GM21529 (cell line): ENCODE results near the gene DCUN1D3.
"Not testable (repeated sequence)": the region's sequence is repeated elsewhere in the genome, so short reads cannot be mapped to it uniquely, and the experiment has no call there.

ENCODE experiments used
- ATAC-seq: cut with Tn5 transposase; IDR thresholded peaks from one replicate; pipeline ENCODE4 v1.9.1; 2021; ENCODE audit not compliant: unreplicated experiment

DCUN1D3 gene

GRCh38 chr16:20833086-20833485 lies 67.1 kb downstream of the DCUN1D3 start:
- no peak for ATAC-seq

GRCh38 chr16:20830372-20830771 lies 69.8 kb downstream of the DCUN1D3 start:
- no peak for ATAC-seq

DNA sequence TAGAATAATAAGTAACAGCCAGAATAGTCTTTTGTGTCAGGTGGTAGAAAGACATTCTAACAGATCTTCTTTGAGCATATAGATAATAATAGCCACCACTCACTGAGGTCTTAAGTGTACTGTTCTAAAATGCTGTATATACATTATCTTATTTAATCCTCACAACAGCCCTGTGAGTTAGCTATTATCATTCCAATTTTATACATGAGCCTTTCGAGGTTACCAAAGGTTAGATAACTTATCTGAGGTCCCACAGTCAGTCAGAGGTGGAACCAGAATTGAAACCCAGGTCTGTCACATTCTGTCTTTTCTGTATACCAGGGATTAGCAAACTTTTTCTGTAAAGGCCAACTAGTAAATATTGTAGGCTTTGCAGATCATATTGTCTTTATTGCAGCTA lies 70.6 kb downstream of the DCUN1D3 start:
- no peak for ATAC-seq

DNA sequence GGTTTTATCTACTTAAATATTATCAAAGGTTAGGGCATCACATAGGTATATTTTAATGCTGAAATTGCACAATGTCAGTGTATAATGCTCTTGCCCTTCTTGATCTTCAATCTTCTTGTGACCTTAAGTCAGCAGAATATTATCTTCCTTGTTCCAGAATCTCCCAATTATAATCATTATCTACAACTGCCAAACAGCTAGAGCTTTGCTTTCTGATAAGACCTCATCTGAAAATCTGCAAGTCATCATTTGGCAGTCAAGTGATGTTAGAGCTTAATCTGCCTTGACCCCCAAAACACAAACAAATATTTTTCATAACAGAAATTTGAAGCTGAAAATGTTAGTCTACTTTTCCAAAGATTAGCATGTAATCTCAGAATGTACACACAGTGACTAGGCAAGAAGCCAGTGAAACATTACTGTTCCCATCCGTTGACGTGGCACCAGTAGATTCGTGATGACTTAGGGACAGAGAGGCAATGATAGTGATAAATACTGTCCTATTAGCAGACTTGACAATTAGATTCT lies 74.1 kb downstream of the DCUN1D3 start:
- no peak for ATAC-seq

DNA sequence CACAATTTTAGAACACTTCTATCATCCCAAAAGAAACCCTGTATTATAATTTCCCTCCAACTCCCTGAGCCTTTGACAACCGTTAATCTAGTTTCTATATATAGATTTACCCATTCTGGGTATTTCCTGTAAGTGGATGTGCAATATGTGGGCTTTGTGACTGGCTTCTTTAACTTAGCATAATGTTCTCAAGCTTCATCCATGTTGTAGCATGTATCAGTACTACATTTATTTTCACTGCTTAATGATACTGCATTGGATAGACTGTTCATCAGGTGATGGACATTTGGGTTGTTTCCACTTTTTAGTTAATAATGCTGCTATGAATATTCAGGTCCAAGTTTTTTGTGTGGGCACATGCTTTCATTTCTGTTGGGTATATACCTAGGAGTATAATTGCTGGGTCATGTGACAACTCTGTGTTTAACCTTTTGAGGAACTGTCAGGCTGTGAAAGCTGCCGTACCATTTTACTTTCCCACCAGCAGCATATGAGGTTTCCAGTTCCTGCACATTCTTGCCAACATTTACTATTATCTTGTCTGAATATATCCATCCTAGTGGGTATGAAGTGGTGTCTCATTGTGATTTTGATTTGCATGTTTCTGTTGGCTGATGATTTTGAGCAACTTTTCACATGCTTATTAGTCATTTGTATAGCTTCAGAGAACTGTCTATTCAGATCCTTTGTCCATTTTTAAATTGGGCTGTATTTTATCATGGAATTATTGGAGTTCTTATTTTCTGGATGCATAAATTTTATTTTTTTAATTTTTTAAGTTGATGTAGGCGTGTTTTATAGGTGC lies 77.4 kb downstream of the DCUN1D3 start:
- no peak for ATAC-seq

DNA sequence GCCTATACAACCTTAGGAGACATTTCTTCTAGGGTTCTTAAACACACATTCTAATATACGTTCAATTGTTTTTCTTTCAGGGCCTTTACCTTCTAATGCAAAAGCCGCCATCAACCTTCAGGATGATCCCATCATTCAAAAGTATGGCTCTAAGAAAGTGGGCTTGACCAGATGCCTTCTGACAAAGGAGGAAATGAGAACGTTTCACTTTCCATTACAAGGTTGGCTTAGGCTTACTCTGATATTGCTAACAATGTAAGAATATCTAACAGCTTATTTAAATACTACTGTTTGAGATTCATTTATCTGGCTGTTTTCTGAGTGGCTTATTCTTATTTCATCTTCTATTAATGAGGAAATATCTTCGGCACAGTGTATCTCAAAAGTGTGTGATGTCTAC lies 78.5 kb downstream of the DCUN1D3 start:
- ATAC-seq: no peak

GRCh38 chr16:20818929-20819585 lies 81.1 kb downstream of the DCUN1D3 start:
- no peak for ATAC-seq

DNA sequence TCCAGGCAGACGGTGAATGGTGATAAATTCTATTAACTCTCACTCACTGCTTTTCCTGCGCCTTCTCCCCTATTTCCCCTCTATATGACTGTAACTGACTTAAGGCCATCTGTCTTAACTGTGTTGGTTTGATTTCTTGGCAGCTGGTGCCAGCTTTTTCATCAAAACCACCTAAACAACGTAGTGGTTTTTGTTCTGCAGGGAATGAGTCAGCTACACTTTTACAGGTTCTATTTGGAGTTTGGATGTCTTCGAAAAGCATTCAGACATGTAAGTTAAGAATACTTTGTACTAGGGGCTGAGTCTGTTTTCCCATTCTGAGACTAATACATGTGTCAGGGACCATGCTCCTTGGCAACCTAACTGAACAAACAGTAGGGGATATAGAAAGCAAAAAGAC lies 85.4 kb downstream of the DCUN1D3 start:
- ATAC-seq: no peak

- ATAC-seq: no peak
Observed at GRCh38 chr16:20812510-20812909, 87.6 kb downstream of the DCUN1D3 start.

DNA sequence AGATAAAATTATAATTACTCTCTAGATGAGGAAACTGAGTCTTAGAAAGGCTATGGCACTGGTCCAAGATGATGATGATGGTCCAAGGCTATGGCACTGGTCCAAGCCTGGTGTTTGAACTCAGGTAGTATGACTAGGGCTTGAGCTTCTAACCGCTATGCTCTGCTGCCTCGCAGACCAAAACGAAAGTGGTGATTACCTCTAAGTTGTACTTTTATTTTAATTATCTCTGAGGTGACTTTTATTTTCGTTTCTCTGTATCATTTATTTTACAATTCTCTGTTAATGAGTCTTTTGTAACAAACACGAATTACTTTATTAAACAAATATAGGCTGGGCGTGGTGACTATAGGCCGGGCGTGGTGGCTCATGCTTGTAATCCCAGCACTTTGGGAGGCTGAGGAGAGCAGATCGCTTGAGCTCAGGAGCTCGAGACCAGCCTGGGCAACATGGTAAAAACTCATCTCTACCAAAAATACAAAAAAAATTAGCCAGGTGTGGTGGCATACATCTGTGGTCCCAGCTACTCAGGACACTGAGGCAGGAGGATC lies 88.2 kb downstream of the DCUN1D3 start:
- no peak for ATAC-seq

GRCh38 chr16:20807862-20808261 lies 92.3 kb downstream of the DCUN1D3 start:
- ATAC-seq: no peak

DNA sequence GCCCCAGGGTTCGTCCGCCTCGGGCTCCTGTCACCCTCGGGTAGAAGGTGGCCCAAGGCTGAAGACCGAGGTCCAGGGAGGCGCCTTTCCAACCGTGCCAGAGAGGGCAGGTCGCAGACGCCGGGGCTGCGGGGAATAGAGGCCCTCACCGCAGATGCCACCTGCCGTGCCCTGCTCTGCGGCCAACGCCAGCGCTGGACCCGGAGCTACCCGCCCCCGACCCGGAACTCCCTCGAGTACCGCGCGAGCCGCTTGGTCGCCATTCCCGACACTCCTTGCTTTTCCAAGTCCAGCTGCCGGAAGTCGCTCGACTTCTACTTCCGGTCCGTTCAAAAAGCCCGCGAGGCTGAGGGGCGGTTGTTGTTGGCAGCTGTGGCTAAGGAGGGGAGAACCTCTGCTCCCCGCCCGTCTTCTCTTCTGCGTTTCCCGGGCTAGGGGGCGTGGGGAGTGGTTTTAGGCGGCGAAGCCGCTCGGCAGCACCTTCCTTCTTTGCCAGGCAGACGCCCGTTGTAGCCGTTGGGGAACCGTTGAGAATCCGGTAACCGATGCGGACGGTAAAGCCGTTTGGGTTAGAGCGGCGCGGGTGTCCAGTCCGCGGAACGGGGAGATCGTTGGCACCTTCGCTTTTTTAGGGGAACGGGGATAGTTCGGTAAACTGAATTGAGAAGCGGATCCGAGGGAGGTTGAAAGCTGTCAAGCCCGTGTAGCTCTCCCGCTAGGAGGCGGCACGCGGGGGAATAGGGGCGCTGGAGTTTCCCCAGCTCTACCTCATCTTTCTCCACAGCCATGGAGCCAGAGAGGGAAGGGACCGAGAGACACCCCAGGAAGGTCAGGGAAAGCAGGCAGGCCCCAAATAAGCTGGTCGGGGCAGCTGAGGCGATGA lies 93.7 kb downstream of the DCUN1D3 start, which contains the start of the genes ERI2 and REXO5:
TSS of gene ERI2 (minus strand) at position 305 of the 883 bp plus-strand sequence. CDS start at position 263, 42 bp downstream.
TSS of gene REXO5 (plus strand) at position 360 of the 883 bp plus-strand sequence. CDS start at position 787, 427 bp downstream.
- peak; percentile 86 for ATAC-seq

GRCh38 chr16:20805684-20806167 lies 94.4 kb downstream of the DCUN1D3 start:
- ATAC-seq: not testable (repeated sequence)
